Activated CD4-positive, alpha-beta memory T cell treated with anti-CD3 and anti-CD28 coated beads, Interleukin-2, amount 10 ng/mL, durations not matched to agents 7 days and 5 days (primary cell): ENCODE measurements around the gene FANCE. TPM values are rescaled to one million over a fixed set of nuclear protein-coding genes. Genes with fewer than 3 reads are reported as not detected.

ENCODE experiments used
- CTCF ChIA-PET: fragments of 350-600 bp; sonication (Branson Sonifier 250); formaldehyde crosslinking; loops from one replicate; lab custom pipeline; 2021; ENCODE audit warnings: antibody characterized with exemption, inconsistent platforms; lab: Charles Lee
- POLR2A ChIA-PET: fragments of 350-600 bp; sonication (Branson Sonifier 250); formaldehyde crosslinking; loops from one replicate; lab custom pipeline; 2021; ENCODE audit warnings: antibody characterized with exemption; lab: Charles Lee
- DNase-seq: peaks from one replicate; pipeline ENCODE4 v3.0.0-alpha.2; 2020
- H3K27ac Mint-ChIP-seq: one replicate; pipeline ENCODE4 v1.8.0; 2021; ENCODE audit warnings: mild to moderate bottlenecking, mixed read lengths
- H3K27me3 Mint-ChIP-seq: one replicate; pipeline ENCODE4 v1.8.0; 2021; ENCODE audit warnings: mixed read lengths
- H3K36me3 Mint-ChIP-seq: one replicate; pipeline ENCODE4 v1.8.0; 2021; ENCODE audit warnings: low read depth, mixed read lengths
- H3K4me1 Mint-ChIP-seq: one replicate; pipeline ENCODE4 v1.8.0; 2021; ENCODE audit warnings: mixed read lengths
- H3K4me3 Mint-ChIP-seq: one replicate; pipeline ENCODE4 v1.8.0; 2021; ENCODE audit warnings: mild to moderate bottlenecking, mixed read lengths
- H3K9me3 Mint-ChIP-seq: one replicate; pipeline ENCODE4 v1.8.0; 2021; ENCODE audit warnings: mixed read lengths
- total RNA-seq, 2 experiments: library from RNA; stranded (reverse); gene quantifications; one replicate each; pipeline ENCODE4 v1.2.3, GENCODE V29; 2021

The FANCE gene, protein sequence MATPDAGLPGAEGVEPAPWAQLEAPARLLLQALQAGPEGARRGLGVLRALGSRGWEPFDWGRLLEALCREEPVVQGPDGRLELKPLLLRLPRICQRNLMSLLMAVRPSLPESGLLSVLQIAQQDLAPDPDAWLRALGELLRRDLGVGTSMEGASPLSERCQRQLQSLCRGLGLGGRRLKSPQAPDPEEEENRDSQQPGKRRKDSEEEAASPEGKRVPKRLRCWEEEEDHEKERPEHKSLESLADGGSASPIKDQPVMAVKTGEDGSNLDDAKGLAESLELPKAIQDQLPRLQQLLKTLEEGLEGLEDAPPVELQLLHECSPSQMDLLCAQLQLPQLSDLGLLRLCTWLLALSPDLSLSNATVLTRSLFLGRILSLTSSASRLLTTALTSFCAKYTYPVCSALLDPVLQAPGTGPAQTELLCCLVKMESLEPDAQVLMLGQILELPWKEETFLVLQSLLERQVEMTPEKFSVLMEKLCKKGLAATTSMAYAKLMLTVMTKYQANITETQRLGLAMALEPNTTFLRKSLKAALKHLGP
- 10 to 100 TPM; 10.3 to 10.4 TPM for total RNA-seq

DNA sequence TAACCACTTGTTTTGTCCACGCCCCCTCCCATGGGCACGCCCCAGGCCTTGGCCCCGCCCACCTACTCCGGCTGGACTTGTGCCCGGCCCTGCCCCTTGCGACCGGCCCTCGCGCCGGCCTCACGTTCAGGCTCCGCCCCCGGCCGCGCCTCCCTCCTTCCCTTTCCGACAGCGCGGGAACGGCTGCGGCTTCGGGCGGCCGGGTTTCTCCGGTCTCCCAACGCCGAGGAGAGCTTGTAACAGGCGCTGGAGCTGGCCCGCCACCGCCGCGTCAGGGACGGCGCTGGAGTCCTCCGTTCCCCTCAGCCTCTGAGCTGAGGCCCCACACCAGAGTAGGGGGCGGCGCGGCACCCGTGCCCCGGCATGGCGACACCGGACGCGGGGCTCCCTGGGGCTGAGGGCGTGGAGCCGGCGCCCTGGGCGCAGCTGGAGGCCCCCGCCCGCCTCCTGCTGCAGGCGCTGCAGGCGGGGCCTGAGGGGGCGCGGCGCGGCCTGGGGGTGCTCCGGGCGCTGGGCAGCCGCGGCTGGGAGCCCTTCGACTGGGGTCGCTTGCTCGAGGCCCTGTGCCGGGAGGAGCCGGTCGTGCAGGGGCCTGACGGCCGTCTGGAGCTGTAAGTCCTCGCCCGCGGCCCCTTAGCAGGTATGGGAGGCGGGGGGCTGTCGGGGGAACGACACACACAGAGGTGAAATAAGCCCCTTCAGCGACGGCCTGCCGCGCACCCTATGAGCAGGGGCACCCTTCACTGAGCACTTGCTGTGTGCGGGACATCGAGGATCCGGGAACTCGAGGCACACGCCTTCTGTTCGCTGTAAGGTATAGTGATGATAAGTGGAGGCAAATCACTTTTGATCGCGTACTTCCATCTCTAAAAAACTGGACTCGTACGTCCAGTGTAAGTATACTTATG lies at the start of gene FANCE:
TSS of gene FANCE (plus strand) at position 156 of the 908 bp plus-strand sequence. CDS start at position 364, 208 bp downstream.
- Mint-ChIP-seq H3K4me3 (peak within 1 kb of the TSS; percentile 82), H3K9me3 (no peaks in the 10 kb centered on the region), H3K36me3 (peaks cover 12% of the 10 kb centered on the region), H3K4me1 (peaks cover 38% of the 10 kb centered on the region), H3K27me3 (peaks cover 5% of the 10 kb centered on the region), H3K27ac (peak within 1 kb of the TSS; percentile 42)
- DNase-seq: peak; percentile 95
- POLR2A ChIA-PET: interaction anchor here (0.7 to 6.9 kb wide), 12 partner anchors 13 to 194 kb away, joined by 3 to 44 read pairs (median 4); partner anchors contain the start of genes DEF6 and RPL10A
- CTCF ChIA-PET: interaction anchor here (0.9 to 8.8 kb wide), 14 partner anchors 13 to 157 kb away, joined by 3 to 168 read pairs (median 6); partner anchors contain the start of genes DEF6, PPARD and RPL10A

DNA sequence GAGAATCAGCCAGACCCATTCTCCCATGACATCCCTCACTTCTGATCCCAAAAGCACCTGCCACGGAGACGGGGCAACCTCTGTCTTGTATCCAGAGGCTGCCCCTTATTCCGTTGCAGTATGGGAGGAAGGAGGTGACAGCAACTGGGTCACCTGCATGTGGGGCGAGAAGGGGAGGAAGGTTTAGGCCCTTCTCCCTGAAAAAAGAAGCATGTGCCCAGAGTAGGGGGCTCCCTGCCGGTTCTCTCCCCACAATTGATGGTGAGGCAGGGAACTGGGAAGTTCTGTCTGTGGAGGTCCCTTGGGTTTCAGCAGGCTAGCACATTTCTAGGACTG lies 49.3 kb upstream of the FANCE start:
- no peaks in the 10 kb centered on the region for H3K36me3 Mint-ChIP-seq
- H3K9me3 Mint-ChIP-seq: no peaks in the 10 kb centered on the region
- CTCF ChIA-PET: no interaction called here
- H3K4me1 Mint-ChIP-seq: peaks cover 17% of the 10 kb centered on the region
- DNase-seq: no peak
- no peak overlapping the region for H3K4me3 Mint-ChIP-seq
- H3K27ac Mint-ChIP-seq: no peak overlapping the region
- no peaks in the 10 kb centered on the region for H3K27me3 Mint-ChIP-seq
- POLR2A ChIA-PET: no interaction called here

DNA sequence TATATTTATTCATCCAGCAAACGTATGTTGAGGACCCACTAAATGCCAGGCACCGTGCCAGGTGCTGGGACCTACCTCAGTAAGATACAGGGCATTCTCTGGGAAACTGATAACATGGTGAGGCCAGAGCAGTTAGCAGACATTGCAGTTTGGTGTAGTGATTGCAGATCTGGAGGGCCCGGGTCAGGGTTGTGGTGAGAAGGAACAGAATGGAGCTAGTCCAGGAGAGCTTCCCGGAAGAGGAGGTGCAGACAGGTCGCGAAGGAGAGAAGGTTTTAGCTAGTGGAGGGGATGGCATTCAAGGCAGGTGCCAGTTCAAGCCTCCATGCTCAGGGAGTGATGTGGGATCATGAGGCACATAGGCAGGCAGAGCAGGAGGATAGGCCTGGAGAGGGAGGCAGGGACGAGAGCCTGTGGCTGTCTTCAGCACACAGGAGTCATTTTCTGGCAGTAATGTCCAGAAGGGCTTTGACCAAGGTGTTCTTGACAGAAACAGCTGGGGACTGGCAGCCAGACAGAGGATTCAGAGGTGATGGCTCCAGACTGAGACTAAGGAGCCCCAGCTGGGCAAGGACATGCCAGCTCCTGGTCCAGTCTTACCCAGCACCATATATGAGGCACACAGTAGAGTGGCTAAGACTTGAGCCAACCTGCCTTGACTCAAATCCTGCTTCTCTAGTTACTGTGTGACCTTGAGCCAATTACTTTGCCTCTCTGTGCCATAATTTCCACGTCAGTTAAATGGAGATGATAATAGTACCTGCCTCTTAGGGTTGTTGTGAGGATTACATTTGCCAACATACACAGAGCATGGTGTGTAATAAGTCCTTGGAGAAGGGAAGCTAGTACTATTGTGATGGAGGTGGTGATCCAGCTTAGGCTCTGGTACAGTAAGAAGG lies 48.3 kb upstream of the FANCE start:
- POLR2A ChIA-PET: interaction anchor here (0.7 kb wide), 1 partner anchor 12 kb away, joined by 3 read pairs; no protein-coding TSS in a partner anchor

DNA sequence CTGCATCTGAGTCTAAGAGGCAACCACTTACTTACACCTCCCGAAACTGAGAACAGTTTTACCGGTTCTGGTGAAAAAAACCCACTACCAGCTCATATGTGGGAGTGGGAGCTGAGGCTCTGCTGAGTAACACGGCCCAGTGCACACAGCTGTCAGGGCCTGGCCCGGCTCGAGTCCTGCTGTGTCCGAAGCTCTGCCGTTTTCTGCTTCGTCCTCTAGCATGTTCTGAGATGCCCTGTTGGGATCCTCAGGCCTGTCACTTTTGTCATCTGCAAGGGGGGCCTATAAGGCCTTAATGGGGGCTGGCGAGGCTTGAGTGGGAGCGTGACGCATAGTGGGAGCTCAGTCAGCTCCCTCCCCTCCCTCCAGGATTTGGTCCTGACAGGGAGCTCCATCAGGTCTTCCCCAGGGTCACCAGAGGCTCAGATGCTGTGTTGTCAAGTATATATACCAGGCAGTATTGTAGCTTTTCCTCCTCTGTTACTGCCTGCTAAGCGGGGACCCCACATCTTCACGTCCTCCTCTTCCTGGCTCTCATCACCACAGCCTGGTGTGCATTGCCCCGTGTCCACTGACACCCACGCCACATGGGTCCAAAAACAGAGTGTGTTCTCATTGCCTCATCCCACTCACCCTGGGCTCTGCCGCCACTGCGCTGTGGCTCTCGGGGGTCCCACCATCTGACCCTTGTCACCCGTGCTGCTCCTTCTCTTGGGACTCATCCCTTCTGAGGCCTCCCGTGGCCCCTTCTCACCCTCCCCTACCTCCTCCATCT lies 45.2 kb upstream of the FANCE start:
- CTCF ChIA-PET: interaction anchor here (1.1 to 1.4 kb wide), 2 partner anchors 112 to 113 kb away, joined by 3 to 4 read pairs; no protein-coding TSS in a partner anchor
- H3K27me3 Mint-ChIP-seq: no peaks in the 10 kb centered on the region
- DNase-seq: no peak
- H3K9me3 Mint-ChIP-seq: no peaks in the 10 kb centered on the region
- POLR2A ChIA-PET: no interaction called here
- peaks cover 26% of the 10 kb centered on the region for H3K4me1 Mint-ChIP-seq
- H3K27ac Mint-ChIP-seq: no peak overlapping the region
- peaks cover 3% of the 10 kb centered on the region for H3K36me3 Mint-ChIP-seq
- no peak overlapping the region for H3K4me3 Mint-ChIP-seq

More for the DNA sequence above, 48.3 kb upstream of the FANCE start:
- no peaks in the 10 kb centered on the region for H3K36me3 Mint-ChIP-seq
- no peak for DNase-seq
- H3K4me1 Mint-ChIP-seq: peaks cover 17% of the 10 kb centered on the region
- no peaks in the 10 kb centered on the region for H3K27me3 Mint-ChIP-seq
- CTCF ChIA-PET: no interaction called here
- H3K9me3 Mint-ChIP-seq: no peaks in the 10 kb centered on the region
- no peak overlapping the region for H3K4me3 Mint-ChIP-seq
- no peak overlapping the region for H3K27ac Mint-ChIP-seq

DNA sequence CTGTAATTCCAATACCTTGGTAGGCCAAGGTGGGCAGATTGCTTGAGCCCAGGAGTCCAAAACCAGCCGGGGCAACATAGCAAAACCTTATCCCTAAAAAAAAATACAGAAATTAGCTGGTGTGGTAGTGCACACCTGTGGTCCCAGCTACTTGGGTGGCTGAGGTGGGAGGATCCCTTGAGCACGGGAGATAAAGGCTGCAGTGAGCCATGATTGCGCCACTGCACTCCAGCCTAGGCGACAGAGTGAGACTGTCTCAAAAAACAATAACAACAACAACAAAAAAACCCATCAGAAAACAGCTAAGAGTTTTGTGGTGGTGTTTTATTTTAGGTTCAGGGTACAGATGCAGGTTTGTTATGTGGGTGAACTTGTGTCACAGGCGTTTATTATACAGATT lies 42.9 kb upstream of the FANCE start:
- Mint-ChIP-seq H3K36me3 (peaks cover 13% of the 10 kb centered on the region), H3K27ac (no peak overlapping the region), H3K9me3 (no peaks in the 10 kb centered on the region), H3K27me3 (no peaks in the 10 kb centered on the region), H3K4me1 (peaks cover 20% of the 10 kb centered on the region), H3K4me3 (no peak overlapping the region)
- DNase-seq: no peak
- ChIA-PET CTCF (interaction anchor here (0.7 to 1.0 kb wide), 3 partner anchors 60 to 1350 kb away, joined by 3 read pairs; no protein-coding TSS in a partner anchor), POLR2A (no interaction called here)

DNA sequence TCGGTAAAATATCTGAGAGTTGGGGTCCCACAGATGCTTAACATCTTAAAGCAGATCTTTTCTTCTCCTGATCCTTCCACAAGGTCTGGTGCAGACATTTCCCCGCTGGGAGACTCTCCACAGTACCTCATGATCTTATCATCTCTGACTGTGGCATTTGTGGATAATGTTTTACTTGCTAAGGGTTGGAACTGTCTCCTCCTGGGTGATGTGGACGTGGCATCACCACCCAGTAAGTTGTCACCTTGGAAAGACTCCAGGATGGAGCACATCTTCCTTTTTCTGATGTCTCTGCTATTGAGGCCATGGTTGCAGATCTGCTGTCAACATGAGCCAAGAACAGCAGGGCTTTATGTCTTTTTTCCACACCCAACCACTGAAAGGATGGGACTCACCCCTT lies 42.0 kb upstream of the FANCE start:
- Mint-ChIP-seq H3K4me1 (peaks cover 25% of the 10 kb centered on the region), H3K27me3 (no peaks in the 10 kb centered on the region), H3K36me3 (peaks cover 13% of the 10 kb centered on the region), H3K4me3 (no peak overlapping the region), H3K9me3 (no peaks in the 10 kb centered on the region), H3K27ac (no peak overlapping the region)
- DNase-seq: no peak
- POLR2A ChIA-PET: no interaction called here
- CTCF ChIA-PET: no interaction called here

DNA sequence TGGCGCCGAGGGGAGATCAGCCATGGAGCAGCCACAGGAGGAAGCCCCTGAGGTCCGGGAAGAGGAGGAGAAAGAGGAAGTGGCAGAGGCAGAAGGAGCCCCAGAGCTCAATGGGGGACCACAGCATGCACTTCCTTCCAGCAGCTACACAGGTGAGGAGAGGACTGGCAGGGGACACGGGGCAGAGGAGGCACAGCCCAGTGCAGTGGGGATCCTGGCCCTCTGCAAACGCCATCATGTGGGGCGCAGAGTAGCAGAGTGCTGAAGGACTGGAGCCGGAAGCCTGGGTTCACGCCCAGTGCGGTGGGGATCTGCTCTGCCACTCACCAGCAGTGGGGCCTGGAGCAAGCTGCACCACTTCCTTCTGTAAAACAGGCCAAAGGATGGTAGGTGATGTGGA lies 41.1 kb upstream of the FANCE start:
- peaks cover 31% of the 10 kb centered on the region for H3K4me1 Mint-ChIP-seq

DNA sequence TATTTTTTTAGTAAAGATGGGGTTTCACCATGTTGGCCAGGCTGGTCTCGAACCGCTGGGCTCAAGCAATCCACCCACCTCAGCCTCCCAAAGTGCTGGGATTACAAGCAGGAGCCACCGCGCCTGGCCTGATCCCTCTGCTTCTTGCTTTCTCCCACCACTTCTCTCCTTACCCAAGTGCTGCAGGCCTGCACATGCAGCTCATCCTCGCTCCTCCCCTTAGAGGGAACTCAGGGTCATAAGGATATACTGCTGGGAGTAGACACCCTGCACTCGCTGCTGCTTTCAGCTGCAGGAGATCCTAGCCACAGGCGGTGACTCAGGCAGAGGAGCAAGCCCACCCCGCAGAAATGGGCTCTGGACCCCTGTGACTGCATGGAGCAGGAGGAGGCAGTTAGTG lies 40.0 kb upstream of the FANCE start:
- peaks cover 22% of the 10 kb centered on the region for H3K36me3 Mint-ChIP-seq
- ChIA-PET CTCF (no interaction called here), POLR2A (no interaction called here)
- H3K4me1 Mint-ChIP-seq: peaks cover 31% of the 10 kb centered on the region
- no peak overlapping the region for H3K27ac Mint-ChIP-seq
- H3K9me3 Mint-ChIP-seq: no peaks in the 10 kb centered on the region
- DNase-seq: no peak
- H3K4me3 Mint-ChIP-seq: no peak overlapping the region
- no peaks in the 10 kb centered on the region for H3K27me3 Mint-ChIP-seq

More for the DNA sequence above, 41.1 kb upstream of the FANCE start:
- CTCF ChIA-PET: interaction anchor here (1.2 kb wide), 1 partner anchor 9 kb away, joined by 4 read pairs; no protein-coding TSS in a partner anchor
- Mint-ChIP-seq H3K27me3 (no peaks in the 10 kb centered on the region), H3K9me3 (no peaks in the 10 kb centered on the region), H3K27ac (peak overlapping the region; percentile 66), H3K36me3 (peaks cover 18% of the 10 kb centered on the region), H3K4me3 (no peak overlapping the region)
- peak; percentile 44 for DNase-seq
- POLR2A ChIA-PET: interaction anchor here (1.0 to 1.2 kb wide), 2 partner anchors 8 to 11 kb away, joined by 3 read pairs; no protein-coding TSS in a partner anchor

DNA sequence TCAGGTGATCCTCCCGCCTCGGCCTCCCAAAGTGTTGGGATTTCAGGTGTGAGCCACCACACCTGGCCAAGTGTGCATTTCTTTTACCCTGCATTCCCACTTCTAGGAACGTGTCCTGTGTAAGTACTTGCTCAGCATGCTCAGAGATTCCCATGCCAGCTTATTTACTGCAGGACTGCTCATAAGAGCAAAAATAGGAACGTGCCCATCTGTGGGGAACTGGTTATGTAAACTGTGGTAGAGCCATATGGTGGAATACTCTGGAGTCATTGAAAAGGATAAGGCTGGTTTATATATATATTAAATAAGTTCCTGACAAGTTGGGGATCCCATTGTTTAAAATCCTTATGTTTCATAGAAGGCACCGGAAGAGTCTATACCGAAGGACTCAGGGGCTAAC lies 38.2 kb upstream of the FANCE start:
- no peak overlapping the region for H3K4me3 Mint-ChIP-seq
- ChIA-PET POLR2A (no interaction called here), CTCF (interaction anchor here (0.7 to 2.4 kb wide), 3 partner anchors 16 to 72 kb away, joined by 3 to 13 read pairs (median 3); partner anchors contain the start of gene PPARD)
- DNase-seq: no peak
- H3K27ac Mint-ChIP-seq: no peak overlapping the region
- H3K4me1 Mint-ChIP-seq: peaks cover 44% of the 10 kb centered on the region
- H3K9me3 Mint-ChIP-seq: no peaks in the 10 kb centered on the region
- no peaks in the 10 kb centered on the region for H3K27me3 Mint-ChIP-seq
- peaks cover 26% of the 10 kb centered on the region for H3K36me3 Mint-ChIP-seq

DNA sequence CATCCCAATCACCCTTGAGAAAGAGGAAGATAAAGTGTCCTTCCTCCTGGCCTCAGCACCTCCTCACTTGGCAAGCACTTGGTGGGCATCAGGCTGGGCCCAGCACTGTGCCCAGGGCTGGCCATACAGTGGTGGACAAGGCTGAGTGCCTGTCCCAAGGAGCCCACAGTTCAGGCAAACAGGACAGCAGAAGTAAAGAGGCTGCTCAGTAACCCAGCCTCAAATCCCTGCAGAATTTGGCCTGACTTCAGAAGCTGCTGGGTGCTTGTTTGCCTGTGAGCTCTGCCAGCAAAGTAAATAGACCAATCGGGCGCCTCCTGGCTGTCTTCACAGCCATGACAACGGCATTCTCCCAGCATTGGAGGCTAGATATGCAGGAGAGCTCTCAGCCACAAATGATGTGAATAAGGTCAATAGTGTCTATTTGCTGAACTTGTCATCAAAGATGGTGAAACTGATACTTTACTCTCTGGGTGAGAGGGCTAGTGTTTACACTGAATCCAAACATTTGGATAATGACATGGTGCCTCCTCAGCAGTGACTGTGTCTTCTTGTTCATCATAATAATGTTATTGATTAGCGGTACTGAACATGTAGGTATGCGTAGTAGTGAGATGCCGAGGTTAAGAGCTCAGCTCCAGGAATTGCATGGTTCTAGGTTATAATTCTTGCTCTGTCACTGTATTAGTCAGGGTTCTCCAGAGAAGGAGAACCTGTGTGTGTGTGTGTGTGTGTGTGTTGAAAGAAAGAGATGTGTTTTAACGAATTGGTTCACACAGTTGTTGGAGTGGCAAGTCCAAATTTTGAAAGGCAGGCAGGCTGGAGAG lies 36.9 kb upstream of the FANCE start:
- Mint-ChIP-seq H3K27ac (peak overlapping the region; percentile 52), H3K9me3 (no peaks in the 10 kb centered on the region), H3K36me3 (peaks cover 26% of the 10 kb centered on the region), H3K4me3 (no peak overlapping the region), H3K4me1 (peaks cover 50% of the 10 kb centered on the region), H3K27me3 (no peaks in the 10 kb centered on the region)
- DNase-seq: peak; percentile 40
- POLR2A ChIA-PET: interaction anchor here (1.0 kb wide), 1 partner anchor 73 kb away, joined by 5 read pairs; the partner anchor contains the start of gene PPARD
- CTCF ChIA-PET: interaction anchor here (1.2 to 2.4 kb wide), 4 partner anchors 20 to 118 kb away, joined by 3 to 13 read pairs (median 6); partner anchors contain the start of genes DEF6 and PPARD
